IPS-18c (cell line): Measurements from ENCODE around the gene XXYLT1.

Experiments
- H3K4me3 ChIP-seq: 2 replicates; pipeline ENCODE4 v1.7.0; 2013; ENCODE audit warnings: low read depth, mild to moderate bottlenecking, low read length, moderate library complexity; ENCODE audit not compliant: insufficient read depth
- H3K9me3 ChIP-seq: one replicate; pipeline ENCODE4 v1.6.1; 2013; ENCODE audit warnings: mild to moderate bottlenecking, low read length, moderate library complexity; ENCODE audit not compliant: control insufficient read depth, insufficient read depth

The XXYLT1 gene

GRCh38 chr3:195068084-195069080, 202.6 kb downstream of the XXYLT1 start:
- H3K4me3 ChIP-seq, result no peak overlapping the region

DNA sequence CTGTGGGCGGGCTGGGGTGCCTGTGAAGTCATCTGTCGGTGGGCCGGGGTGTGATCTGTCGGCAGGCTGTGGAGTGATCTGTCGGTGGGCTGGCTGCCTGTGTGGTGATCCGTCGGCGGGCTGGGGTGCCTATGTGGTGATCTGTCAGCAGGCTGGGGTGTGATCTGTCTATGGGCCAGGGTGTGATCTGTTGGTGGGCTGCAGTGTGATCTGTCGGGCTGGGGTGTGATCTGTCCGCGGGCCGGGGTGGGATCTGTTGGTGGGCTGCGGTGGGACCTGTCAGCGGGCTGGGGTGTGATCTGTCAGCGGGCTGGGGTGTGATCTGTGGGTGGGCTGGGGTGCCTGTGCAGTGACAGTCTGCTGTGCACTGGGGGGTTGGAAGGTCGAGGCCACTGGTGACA, 204.5 kb downstream of the XXYLT1 start:
- H3K9me3 ChIP-seq, result no peaks in the 10 kb centered on the region
- no peak overlapping the region for H3K4me3 ChIP-seq

More at GRCh38 chr3:195068084-195069080, 202.6 kb downstream of the XXYLT1 start:
- H3K9me3 ChIP-seq, result no peaks in the 10 kb centered on the region

DNA sequence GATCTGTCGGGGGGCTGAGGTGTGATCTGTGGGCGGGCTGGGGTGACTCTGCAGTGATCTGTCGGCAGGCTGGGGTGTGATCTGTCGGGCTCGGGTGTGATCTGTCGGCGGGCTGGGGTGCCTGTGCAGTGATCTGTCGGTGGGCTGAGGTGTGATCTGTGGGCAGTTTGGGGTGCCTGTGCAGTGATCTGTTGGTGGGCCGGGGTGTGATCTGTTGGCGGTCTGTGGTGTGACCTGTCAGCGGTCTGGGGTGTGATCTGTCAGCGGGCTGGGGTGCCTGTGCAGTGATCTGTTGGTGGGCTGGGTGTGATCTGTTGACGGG, 205.1 kb downstream of the XXYLT1 start:
- Histone ChIP-seq H3K9me3 (no peaks in the 10 kb centered on the region), H3K4me3 (no peak overlapping the region)

DNA sequence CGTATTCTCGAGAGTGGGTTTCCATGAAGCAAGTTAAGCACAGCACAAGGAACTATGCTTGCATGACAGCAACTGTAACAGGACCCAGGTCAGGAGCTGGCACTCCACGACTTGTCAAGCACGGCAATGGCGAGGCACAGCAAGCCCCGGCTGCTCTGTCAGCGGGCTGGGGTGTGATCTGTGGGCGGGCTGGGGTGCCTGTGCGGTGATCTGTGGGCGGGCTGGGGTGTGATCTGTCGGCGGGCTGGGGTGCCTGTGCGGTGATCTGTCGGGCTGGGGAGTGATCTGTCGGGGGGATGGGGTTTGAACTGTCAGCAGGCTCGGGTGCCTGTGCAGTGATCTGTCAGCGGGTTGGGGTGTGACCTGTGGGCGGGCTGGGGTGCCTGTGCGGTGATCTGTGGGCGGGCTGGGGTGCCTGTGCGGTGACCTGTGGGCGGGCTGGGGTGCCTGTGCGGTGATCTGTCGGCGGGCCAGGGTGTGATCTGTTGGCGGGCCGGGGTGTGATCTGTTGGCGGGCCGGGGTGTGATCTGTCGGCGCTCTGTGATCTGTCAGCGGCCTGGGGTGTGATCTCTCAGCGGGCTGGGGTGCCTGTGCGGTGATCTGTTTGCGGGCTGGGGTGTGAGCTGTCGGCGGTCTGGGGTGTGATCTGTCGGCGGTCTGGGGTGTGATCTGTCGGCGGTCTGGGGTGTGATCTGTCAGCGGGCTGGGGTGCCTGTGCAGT, 205.7 kb downstream of the XXYLT1 start:
- no peaks in the 10 kb centered on the region for H3K9me3 ChIP-seq
- H3K4me3 ChIP-seq, result no peak overlapping the region

DNA sequence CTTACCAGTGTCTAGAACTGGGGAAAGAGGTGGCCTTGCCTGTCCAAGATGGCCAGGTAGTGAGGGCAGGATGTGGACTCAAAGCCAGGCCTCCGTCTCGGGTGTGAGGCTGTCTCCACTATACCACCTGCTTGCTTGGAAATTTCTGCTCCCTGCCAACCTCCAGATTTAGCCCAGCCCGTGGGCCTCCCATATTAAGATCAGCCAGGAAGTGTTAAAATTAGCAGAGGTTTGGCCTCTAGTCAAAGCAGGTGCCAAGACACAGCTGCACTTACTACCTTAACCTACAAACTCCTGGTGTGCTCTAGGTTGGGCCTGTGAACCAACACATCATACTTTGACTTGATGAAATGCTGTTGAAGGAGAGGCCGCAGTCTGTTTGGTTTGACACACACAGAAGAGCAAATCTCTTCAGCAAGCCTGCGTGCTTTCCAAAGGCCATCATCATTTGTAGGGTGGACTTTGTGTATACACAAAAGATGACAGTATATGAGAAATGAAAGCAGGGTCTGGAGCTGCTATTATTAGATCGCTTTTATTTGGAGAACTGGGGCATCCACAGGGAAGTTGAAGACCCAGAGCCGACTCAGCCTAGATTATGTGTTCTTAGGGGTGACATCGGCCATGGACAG, 206.5 kb downstream of the XXYLT1 start:
- H3K4me3 ChIP-seq, result no peak overlapping the region
- no peaks in the 10 kb centered on the region for H3K9me3 ChIP-seq

DNA sequence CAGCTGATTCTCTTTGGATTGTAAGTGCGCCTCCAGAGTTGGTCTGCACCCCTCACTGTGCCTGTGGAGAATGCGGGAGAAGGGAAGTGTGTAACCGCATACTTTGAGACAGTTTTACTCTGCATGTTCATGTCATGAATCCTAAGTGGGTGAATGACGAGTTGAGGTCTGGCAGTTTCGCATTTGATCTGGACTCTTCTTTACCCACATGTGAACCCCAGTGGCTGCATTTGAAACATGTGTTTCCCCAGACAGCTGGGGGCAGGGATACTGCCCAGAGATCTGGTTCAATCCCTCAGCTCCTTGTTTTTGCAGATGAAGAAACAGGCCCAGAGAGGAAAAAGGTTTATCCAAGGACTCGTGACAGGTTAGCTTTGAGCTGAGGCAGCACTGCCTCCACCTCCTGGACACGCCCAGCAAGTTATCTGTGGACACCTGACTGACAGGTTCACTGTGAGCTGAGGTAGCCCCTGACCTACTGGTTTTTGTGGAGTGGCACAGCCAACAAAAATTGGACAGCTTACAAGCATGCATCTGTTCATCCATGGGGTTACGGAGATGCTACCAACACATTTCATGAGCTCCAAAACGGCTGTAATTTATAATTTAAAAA, 207.3 kb downstream of the XXYLT1 start:
- Histone ChIP-seq H3K4me3 (no peak overlapping the region), H3K9me3 (no peaks in the 10 kb centered on the region)

DNA sequence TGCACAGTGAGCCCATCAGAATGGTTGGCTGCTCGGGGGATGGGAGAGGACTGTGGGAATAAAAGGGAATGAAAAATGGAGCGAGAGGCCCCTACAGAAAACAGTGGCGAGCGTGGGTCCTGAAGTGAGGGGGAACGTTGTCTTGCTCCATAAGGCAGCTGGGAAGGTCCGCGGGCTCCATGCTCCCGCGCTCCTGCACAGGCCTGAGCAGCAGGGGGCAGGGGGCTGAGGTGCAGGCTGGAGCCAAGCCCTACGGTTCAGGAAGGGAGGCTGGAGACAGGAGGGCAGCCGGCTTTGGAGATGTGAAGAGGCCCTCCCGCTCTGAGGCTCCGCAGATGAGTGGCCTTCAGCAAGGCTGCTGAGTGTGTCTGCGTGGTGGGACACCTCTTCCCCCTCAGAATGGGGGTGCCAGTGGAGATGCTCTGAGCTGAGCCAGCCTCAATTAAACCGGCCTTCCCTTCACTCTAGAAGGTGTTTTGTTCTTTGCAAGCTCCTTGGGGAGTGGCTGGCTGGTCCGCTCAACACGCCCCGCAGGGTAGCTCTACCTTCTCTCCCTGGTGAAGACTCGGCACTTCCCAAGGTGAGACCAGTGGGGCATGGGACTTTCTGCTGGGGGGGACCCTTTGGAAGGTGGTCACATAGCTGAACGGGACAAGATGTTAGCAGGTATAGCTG, 208.0 kb downstream of the XXYLT1 start:
- Histone ChIP-seq H3K9me3 (no peaks in the 10 kb centered on the region), H3K4me3 (no peak overlapping the region)

DNA sequence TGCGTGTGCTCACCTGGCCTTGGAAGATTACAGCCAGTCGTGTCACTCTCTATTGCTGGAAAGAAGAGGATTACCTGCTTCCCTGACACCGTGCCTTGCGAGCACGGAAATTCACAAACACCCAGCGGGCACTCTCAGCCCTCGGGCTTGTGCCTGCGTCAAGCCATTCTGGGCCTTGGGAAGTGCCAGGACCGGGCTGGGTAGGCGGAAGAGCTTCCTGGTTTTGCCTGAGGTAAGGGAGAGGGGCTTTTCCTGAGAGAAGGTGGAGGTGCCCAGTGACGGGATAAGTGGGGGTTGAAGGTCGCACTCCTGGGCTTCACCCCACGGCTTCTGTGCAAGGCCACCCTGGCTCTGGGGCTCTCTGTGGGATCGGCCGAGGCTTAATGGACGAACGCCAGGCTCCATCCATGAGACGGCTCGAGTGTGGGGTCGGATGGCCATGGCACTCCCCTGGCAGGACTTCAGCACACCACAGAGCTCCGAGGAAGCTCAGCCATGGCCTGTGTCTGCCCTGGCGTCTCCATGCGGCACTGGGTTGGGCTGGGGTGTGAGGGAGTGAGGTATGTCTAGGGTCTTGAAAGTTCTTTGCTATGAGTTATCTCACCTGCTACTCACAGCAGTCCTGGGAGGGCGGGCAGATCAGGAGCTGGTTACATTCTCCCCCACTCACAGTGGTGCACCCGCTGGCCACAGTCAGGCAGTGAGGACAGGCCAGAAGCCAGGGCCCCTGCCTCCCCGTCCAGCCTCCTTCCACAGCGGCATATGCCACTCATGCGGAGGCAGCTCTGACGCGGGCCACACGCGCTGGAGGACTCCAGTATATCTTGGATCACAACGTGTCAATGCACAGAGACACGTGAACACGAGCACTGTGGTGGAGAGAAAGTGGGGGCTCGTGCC, 209.0 kb downstream of the XXYLT1 start:
- H3K4me3 ChIP-seq, result no peak overlapping the region
- H3K9me3 ChIP-seq, result no peaks in the 10 kb centered on the region

GRCh38 chr3:195060531-195061291, 210.2 kb downstream of the XXYLT1 start:
- Histone ChIP-seq H3K9me3 (no peaks in the 10 kb centered on the region), H3K4me3 (no peak overlapping the region)

GRCh38 chr3:195060217-195060481, 210.8 kb downstream of the XXYLT1 start:
- H3K4me3 ChIP-seq, result no peak overlapping the region
- H3K9me3 ChIP-seq, result no peaks in the 10 kb centered on the region

DNA sequence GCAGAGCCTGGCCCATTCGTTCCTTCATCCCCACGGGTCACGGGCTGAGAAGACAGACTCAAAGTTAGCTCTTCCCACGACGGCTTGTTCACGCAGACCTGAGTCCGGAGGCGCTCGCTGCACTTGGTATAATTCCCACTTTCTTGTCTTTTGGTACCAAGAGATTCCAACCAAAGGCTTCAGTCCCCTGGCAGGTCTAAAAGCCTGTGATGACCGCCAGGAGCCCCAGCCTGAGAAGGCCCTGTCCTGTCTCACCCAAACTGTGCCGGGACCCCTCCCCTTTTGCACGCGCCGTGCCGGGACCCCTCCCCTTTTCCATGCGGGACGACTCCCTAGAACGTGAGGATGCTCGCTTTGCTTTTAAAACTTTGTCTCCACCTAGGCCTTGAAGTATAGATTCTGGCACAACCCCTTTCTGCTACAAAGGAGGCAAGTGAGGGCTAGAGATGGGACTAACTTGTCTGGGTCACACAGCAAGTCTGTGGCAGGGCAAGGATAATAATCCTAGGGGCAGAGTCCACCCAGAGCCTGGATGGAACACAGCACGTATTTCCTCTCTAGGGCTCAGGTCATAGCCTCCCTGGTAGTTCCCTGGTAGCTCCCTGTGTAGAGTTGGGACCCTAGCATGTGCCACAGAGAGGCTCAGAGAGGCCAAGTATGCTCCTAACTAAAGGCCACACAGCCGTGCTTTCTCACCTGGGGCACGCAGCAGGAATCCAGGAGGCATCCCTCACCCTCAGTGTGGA, 211.3 kb downstream of the XXYLT1 start:
- no peaks in the 10 kb centered on the region for H3K9me3 ChIP-seq
- no peak overlapping the region for H3K4me3 ChIP-seq

- Histone ChIP-seq H3K4me3 (no peak overlapping the region), H3K9me3 (no peaks in the 10 kb centered on the region)
Observed at GRCh38 chr3:195059006-195059350, 212.0 kb downstream of the XXYLT1 start.

DNA sequence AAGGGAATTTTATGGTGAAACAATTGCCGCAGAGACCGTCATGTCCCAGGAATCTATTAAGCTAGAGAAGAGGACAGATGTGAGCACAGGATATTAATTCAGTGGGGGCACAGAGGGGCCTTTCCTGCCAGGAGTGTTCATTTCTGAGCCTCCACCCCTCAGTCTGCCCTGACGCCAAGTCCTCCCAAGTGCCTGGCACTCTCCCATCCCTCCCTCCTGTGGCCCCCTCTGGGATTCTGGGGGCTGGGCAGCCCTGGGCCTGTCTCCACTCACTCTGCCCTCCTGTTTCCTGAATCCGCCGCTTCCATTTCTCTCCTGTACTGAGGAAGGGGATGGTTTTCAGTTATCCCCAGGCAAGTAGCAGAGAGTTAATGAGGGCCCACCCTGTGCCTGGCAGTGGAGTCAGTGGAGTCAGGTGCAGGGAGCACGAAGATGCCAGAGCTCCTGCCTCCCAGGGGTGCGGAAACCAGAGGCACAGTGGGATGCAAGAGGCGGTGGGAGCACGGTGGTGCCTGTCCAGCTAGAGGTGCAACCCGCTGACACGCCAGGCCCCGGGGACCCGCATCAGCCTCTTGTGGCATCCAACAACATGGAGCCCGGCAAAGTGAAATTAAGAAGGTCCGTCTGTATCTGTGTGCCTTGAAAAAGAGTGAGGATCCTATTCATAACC, 212.5 kb downstream of the XXYLT1 start:
- Histone ChIP-seq H3K4me3 (no peak overlapping the region), H3K9me3 (no peaks in the 10 kb centered on the region)

GRCh38 chr3:195057716-195058115, 213.2 kb downstream of the XXYLT1 start:
- Histone ChIP-seq H3K9me3 (no peaks in the 10 kb centered on the region), H3K4me3 (no peak overlapping the region)

DNA sequence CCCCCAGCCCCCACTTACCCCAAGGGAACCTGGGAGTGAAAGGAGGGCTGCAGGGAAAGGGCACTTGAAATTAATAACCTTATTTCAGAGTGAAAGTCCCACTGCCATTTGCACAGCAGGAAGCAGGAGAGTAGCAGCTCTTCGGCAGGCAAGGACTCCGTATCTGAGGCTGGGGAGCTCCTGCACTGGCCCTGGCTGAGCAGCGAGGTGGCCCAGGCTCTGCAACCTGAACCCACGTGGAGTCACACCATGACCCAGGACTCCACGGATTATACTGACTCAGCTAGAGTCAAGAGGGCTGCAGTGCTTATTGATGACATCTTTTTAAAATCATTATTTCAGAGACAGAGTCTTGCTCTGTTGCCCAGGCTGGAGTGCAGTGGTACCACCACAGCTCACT, 214.5 kb downstream of the XXYLT1 start:
- Histone ChIP-seq H3K9me3 (no peaks in the 10 kb centered on the region), H3K4me3 (no peak overlapping the region)
